Measurements from ENCODE around the gene SPACA4. TPM values are rescaled to one million over a fixed set of nuclear protein-coding genes. Genes with fewer than 3 reads are reported as not detected.

The SPACA4 gene
- total and polyA plus RNA-seq, 10 of the 15 experiments (the other 5 are each of a cell fraction or from before 2014, with no cell fraction given) = not detected

GRCh38 chr19:48637449-48637947 is 31.0 kb downstream of the SPACA4 start (continued):
- TF ChIP-seq SRF (IDR thresholded peaks at IDR 0.05; ENCODE audit: low read depth in 2 of 2, low read length in 2 of 2) (peak; percentile 4 to 15; a peak in 1 of 4 replicates), NBN (IDR thresholded peaks at IDR 0.05) (peak; percentile 35; the same call in 1 of the 2 replicates), SIX5 (IDR thresholded peaks at IDR 0.05; ENCODE audit: low read depth, low read length, severe bottlenecking) (no peak), RAD51 (IDR thresholded peaks at IDR 0.05) (peak; percentile 93), ZNF384 (IDR thresholded peaks at IDR 0.05; ENCODE audit: borderline replicate concordance, low read depth, low read length) (peak; percentile 91), CEBPZ (IDR thresholded peaks at IDR 0.05; ENCODE audit: low read depth, low read length) (peak; percentile 71), RELA (IDR thresholded peaks at IDR 0.05; ENCODE audit: borderline replicate concordance, partially characterized antibody) (no peak), SMAD5 (IDR thresholded peaks at IDR 0.05; ENCODE audit: low read depth) (0 out of 2 replicates have a peak, but pooled peaks have one; percentile 18), KLF5 (IDR thresholded peaks at IDR 0.05; ENCODE audit: partially characterized antibody) (peak; percentile 21), NR2C1 (IDR thresholded peaks at IDR 0.05) (no peak), POU2F2 (IDR thresholded peaks at IDR 0.05; ENCODE audit: borderline replicate concordance, low read depth, low read length) (peak; percentile 15; the same call in 1 of the 3 replicates), NR2F1 (conservative IDR thresholded peaks at IDR 0.05) (no peak), ZBED1 (IDR thresholded peaks at IDR 0.05; ENCODE audit: borderline replicate concordance) (no peak), JUND (IDR thresholded peaks at IDR 0.05; ENCODE audit: low read depth, low read length) (no peak), DPF2 (IDR thresholded peaks at IDR 0.05) (no peak), ZNF24 (IDR thresholded peaks at IDR 0.05) (no peak), SP1 (IDR thresholded peaks at IDR 0.05; ENCODE audit: low read depth, low read length) (peak; percentile 94), CBFB (IDR thresholded peaks at IDR 0.05; ENCODE audit: low read depth) (no peak), MTA2 (IDR thresholded peaks at IDR 0.05; ENCODE audit: low read depth) (no peak), MEF2B (IDR thresholded peaks at IDR 0.05; ENCODE audit: partially characterized antibody, poor library complexity, severe bottlenecking) (peak; percentile 100)
- TF ChIP-seq, protein P1, sequence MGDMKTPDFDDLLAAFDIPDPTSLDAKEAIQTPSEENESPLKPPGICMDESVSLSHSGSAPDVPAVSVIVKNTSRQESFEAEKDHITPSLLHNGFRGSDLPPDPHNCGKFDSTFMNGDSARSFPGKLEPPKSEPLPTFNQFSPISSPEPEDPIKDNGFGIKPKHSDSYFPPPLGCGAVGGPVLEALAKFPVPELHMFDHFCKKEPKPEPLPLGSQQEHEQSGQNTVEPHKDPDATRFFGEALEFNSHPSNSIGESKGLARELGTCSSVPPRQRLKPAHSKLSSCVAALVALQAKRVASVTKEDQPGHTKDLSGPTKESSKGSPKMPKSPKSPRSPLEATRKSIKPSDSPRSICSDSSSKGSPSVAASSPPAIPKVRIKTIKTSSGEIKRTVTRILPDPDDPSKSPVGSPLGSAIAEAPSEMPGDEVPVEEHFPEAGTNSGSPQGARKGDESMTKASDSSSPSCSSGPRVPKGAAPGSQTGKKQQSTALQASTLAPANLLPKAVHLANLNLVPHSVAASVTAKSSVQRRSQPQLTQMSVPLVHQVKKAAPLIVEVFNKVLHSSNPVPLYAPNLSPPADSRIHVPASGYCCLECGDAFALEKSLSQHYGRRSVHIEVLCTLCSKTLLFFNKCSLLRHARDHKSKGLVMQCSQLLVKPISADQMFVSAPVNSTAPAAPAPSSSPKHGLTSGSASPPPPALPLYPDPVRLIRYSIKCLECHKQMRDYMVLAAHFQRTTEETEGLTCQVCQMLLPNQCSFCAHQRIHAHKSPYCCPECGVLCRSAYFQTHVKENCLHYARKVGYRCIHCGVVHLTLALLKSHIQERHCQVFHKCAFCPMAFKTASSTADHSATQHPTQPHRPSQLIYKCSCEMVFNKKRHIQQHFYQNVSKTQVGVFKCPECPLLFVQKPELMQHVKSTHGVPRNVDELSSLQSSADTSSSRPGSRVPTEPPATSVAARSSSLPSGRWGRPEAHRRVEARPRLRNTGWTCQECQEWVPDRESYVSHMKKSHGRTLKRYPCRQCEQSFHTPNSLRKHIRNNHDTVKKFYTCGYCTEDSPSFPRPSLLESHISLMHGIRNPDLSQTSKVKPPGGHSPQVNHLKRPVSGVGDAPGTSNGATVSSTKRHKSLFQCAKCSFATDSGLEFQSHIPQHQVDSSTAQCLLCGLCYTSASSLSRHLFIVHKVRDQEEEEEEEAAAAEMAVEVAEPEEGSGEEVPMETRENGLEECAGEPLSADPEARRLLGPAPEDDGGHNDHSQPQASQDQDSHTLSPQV (IDR thresholded peaks at IDR 0.05) = no peak
- TF ChIP-seq, protein P2, sequence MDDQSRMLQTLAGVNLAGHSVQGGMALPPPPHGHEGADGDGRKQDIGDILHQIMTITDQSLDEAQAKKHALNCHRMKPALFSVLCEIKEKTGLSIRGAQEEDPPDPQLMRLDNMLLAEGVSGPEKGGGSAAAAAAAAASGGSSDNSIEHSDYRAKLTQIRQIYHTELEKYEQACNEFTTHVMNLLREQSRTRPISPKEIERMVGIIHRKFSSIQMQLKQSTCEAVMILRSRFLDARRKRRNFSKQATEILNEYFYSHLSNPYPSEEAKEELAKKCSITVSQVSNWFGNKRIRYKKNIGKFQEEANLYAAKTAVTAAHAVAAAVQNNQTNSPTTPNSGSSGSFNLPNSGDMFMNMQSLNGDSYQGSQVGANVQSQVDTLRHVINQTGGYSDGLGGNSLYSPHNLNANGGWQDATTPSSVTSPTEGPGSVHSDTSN (IDR thresholded peaks at IDR 0.05; ENCODE audit: insufficient replicate concordance, low read depth, low read length) = peak; percentile 39
- TF ChIP-seq, protein P3, sequence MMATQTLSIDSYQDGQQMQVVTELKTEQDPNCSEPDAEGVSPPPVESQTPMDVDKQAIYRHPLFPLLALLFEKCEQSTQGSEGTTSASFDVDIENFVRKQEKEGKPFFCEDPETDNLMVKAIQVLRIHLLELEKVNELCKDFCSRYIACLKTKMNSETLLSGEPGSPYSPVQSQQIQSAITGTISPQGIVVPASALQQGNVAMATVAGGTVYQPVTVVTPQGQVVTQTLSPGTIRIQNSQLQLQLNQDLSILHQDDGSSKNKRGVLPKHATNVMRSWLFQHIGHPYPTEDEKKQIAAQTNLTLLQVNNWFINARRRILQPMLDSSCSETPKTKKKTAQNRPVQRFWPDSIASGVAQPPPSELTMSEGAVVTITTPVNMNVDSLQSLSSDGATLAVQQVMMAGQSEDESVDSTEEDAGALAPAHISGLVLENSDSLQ (IDR thresholded peaks at IDR 0.05) = peak; percentile 50; the same call in 1 of the 2 replicates

Data from GM12878 (cell line).